ENCODE data around the gene SLC24A4. TPM values are rescaled to one million over a fixed set of nuclear protein-coding genes. Genes with fewer than 3 reads are reported as not detected.

The SLC24A4 gene
- total RNA-seq, 4 donors from 2014 or later, result 6.9 to 15.1 (median 8.3) TPM

GRCh38 chr14:92366237-92366636, 43.3 kb downstream of the SLC24A4 start:
- WGBS, 2 donors, result 63 to 65% methylated on average over 7 to 11 of the region's 11 CpGs
- Histone ChIP-seq H3K27me3 (no peaks in the 10 kb centered on the region), H3K27ac (no peak overlapping the region), H3K4me3 (no peak overlapping the region), H3K4me1 (no peaks in the 10 kb centered on the region), H3K36me3 (no peaks in the 10 kb centered on the region), H3K9me3 (no peaks in the 10 kb centered on the region)
- no peak for DNase-seq (ENCODE audit: low spot score in 2 of 2)
- TF ChIP-seq EP300 (IDR thresholded peaks at IDR 0.05) (no peak), CTCF (IDR thresholded peaks at IDR 0.05) (no peak), POLR2A (IDR thresholded peaks at IDR 0.05) (no peak)

GRCh38 chr14:92368001-92368400, 45.0 kb downstream of the SLC24A4 start:
- TF ChIP-seq POLR2A (IDR thresholded peaks at IDR 0.05), result no peak
- TF ChIP-seq EP300 (IDR thresholded peaks at IDR 0.05), result no peak
- no peak for TF ChIP-seq CTCF (IDR thresholded peaks at IDR 0.05)
- Histone ChIP-seq H3K36me3 (no peaks in the 10 kb centered on the region), H3K9me3 (no peaks in the 10 kb centered on the region), H3K27ac (no peak overlapping the region), H3K27me3 (no peaks in the 10 kb centered on the region), H3K4me1 (no peaks in the 10 kb centered on the region), H3K4me3 (no peak overlapping the region)
- WGBS, 2 donors, result 33 to 41% methylated on average over 6 of the region's 6 CpGs
- DNase-seq (ENCODE audit: low spot score in 2 of 2), result no peak

- Histone ChIP-seq H3K9me3 (no peaks in the 10 kb centered on the region), H3K36me3 (no peaks in the 10 kb centered on the region), H3K27me3 (no peaks in the 10 kb centered on the region), H3K4me3 (no peak overlapping the region), H3K4me1 (no peaks in the 10 kb centered on the region), H3K27ac (no peak overlapping the region)
- 85 to 87% methylated on average over 3 of the region's 3 CpGs for WGBS, 2 donors
- no peak for DNase-seq (ENCODE audit: low spot score in 2 of 2)
- TF ChIP-seq POLR2A (IDR thresholded peaks at IDR 0.05) (no peak), CTCF (IDR thresholded peaks at IDR 0.05) (no peak), EP300 (IDR thresholded peaks at IDR 0.05) (no peak)
These were observed 46.1 kb downstream of the SLC24A4 start for GRCh38 chr14:92369097-92369496.

- Histone ChIP-seq H3K9me3 (no peaks in the 10 kb centered on the region), H3K27me3 (no peaks in the 10 kb centered on the region), H3K36me3 (no peaks in the 10 kb centered on the region), H3K4me3 (no peak overlapping the region), H3K27ac (no peak overlapping the region), H3K4me1 (no peaks in the 10 kb centered on the region)
- DNase-seq (ENCODE audit: low spot score in 2 of 2), result no peak
- 86 to 90% methylated on average over 2 of the region's 2 CpGs for WGBS, 2 donors
- TF ChIP-seq POLR2A (IDR thresholded peaks at IDR 0.05) (no peak), CTCF (IDR thresholded peaks at IDR 0.05) (no peak), EP300 (IDR thresholded peaks at IDR 0.05) (no peak)
These were observed 49.3 kb downstream of the SLC24A4 start for GRCh38 chr14:92372230-92372629.

GRCh38 chr14:92373336-92373735, 50.4 kb downstream of the SLC24A4 start:
- Histone ChIP-seq H3K27ac (no peak overlapping the region), H3K9me3 (no peaks in the 10 kb centered on the region), H3K36me3 (no peaks in the 10 kb centered on the region), H3K27me3 (no peaks in the 10 kb centered on the region), H3K4me3 (no peak overlapping the region), H3K4me1 (no peaks in the 10 kb centered on the region)
- WGBS, 2 donors, result 60 to 69% methylated on average over 7 of the region's 7 CpGs
- DNase-seq (ENCODE audit: low spot score in 2 of 2), result no peak
- TF ChIP-seq POLR2A (IDR thresholded peaks at IDR 0.05) (no peak), EP300 (IDR thresholded peaks at IDR 0.05) (no peak), CTCF (IDR thresholded peaks at IDR 0.05) (no peak)
